Measurements from ENCODE around the gene ZNF827.

DNA sequence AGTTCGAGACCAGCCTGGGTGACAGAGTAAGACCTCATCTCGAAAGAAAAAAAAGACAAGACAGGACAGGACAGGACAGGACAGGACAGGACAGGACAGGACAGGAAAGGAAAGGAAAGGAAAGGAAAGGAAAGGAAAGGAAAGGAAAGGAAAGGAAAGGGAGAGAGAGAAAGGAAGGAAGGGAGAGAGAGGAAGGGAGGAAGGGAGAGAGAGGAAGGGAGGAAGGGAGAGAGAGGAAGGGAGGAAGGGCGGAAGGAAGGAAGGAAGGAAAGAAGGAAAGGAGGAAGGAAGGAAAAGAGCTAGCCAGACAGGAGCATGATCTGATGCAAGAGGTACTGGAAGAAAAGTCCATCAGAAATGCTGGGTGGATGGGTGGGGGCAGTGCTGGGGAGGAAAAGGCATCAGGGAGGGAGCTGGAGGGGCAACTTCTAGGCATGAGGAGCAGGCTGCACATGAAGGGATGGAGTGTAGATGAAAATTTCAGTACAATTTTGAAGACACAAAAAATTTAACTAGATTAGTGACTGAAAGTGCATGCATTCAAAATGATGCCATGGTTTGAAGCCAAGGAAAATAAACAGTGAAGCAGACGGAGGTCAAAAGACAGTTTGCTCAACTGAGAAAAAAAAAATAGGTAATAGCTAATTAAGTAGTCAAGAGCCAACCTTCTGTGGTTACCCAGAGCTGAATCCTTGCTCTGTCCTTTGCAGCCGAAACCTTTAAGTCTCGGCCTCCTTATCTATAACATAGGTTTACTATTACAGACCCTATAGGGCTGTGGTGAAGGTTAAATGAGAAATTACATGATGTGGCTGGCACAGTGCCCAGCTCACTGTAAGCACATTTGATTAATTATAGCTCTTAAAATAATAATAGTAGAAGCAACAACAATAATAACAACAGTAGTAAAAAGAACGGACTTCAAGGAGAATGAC is 59.9 kb downstream of the ZNF827 start:
- TF ChIP-seq POLR2AphosphoS5 (IDR thresholded peaks at IDR 0.05) (no peak), POLR2A (IDR thresholded peaks at IDR 0.05) (no peak)
- TF ChIP-seq, protein P1, sequence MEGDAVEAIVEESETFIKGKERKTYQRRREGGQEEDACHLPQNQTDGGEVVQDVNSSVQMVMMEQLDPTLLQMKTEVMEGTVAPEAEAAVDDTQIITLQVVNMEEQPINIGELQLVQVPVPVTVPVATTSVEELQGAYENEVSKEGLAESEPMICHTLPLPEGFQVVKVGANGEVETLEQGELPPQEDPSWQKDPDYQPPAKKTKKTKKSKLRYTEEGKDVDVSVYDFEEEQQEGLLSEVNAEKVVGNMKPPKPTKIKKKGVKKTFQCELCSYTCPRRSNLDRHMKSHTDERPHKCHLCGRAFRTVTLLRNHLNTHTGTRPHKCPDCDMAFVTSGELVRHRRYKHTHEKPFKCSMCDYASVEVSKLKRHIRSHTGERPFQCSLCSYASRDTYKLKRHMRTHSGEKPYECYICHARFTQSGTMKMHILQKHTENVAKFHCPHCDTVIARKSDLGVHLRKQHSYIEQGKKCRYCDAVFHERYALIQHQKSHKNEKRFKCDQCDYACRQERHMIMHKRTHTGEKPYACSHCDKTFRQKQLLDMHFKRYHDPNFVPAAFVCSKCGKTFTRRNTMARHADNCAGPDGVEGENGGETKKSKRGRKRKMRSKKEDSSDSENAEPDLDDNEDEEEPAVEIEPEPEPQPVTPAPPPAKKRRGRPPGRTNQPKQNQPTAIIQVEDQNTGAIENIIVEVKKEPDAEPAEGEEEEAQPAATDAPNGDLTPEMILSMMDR (IDR thresholded peaks at IDR 0.05): no peak
